Left colon (tissue), 2 donors: ENCODE data around the gene PIM3. TPM values are rescaled to one million over a fixed set of nuclear protein-coding genes. Genes with fewer than 3 reads are reported as not detected.

Experiments used
- ATAC-seq: fragments of 200-7000 bp; cut with Tn5 transposase; one replicate; pipeline ENCODE4 v1.9.1; 2020; ENCODE audit warnings: mild to moderate bottlenecking, moderate library complexity
- DNase-seq, 2 donors: peaks; one replicate each; pipeline ENCODE4 v3.0.0-alpha.2; 2020
- intact Hi-C, 2 donors: fragments of 100-400 bp; cut with DNase I in 1 of 2; cut with micrococcal nuclease in 1 of 2; formaldehyde crosslinking; loops; one replicate each; pipeline versions ENCODE4 v1.11.2 to v1.14.0; 2022; cut with DNase I, micrococcal nuclease
- total RNA-seq, 2 donors: library from RNA; stranded (reverse); fragmentation: NEBNext Ultra II Directional; extraction: Animal tissue kit (Norgen Biotek cat#: 25700); gene quantifications; one replicate each; pipeline ENCODE4 v1.2.1, GENCODE V29; 2021
- donor health status: DM: no; HTN: no; CAD: no.
- donor health status: DM: yes; HTN: yes; CAD: no.

PIM3 gene
- total RNA-seq, 2 donors from 2014 or later, result 45.6 to 201 TPM

- DNase-seq (peak in 1 of 2 donors; percentile 46), ATAC-seq (no peak)
- intact Hi-C loops, result no loop called here
Measured at GRCh38 chr22:49961601-49962011, 1.0 kb downstream of the PIM3 start.

GRCh38 chr22:49962012-49962750 lies 1.6 kb downstream of the PIM3 start:
- intact Hi-C loops, result no loop called here
- DNase-seq (peak; percentile 86 to 91), ATAC-seq (peak; percentile 25)

DNA sequence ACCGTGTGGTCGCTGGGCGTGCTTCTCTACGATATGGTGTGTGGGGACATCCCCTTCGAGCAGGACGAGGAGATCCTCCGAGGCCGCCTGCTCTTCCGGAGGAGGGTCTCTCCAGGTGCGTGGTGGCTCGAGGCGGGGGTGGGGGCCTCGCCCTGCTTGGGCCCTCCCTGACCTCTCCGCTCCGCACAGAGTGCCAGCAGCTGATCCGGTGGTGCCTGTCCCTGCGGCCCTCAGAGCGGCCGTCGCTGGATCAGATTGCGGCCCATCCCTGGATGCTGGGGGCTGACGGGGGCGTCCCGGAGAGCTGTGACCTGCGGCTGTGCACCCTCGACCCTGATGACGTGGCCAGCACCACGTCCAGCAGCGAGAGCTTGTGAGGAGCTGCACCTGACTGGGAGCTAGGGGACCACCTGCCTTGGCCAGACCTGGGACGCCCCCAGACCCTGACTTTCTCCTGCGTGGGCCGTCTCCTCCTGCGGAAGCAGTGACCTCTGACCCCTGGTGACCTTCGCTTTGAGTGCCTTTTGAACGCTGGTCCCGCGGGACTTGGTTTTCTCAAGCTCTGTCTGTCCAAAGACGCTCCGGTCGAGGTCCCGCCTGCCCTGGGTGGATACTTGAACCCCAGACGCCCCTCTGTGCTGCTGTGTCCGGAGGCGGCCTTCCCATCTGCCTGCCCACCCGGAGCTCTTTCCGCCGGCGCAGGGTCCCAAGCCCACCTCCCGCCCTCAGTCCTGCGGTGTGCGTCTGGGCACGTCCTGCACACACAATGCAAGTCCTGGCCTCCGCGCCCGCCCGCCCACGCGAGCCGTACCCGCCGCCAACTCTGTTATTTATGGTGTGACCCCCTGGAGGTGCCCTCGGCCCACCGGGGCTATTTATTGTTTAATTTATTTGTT lies 2.4 kb downstream of the PIM3 start:
- peak; percentile 51 to 52 for DNase-seq
- ATAC-seq, result no peak
- intact Hi-C loops, result no loop called here

GRCh38 chr22:49963647-49964026 lies 3.1 kb downstream of the PIM3 start:
- intact Hi-C loops, result no loop called here
- peak; percentile 54 to 56 for DNase-seq
- no peak for ATAC-seq

DNA sequence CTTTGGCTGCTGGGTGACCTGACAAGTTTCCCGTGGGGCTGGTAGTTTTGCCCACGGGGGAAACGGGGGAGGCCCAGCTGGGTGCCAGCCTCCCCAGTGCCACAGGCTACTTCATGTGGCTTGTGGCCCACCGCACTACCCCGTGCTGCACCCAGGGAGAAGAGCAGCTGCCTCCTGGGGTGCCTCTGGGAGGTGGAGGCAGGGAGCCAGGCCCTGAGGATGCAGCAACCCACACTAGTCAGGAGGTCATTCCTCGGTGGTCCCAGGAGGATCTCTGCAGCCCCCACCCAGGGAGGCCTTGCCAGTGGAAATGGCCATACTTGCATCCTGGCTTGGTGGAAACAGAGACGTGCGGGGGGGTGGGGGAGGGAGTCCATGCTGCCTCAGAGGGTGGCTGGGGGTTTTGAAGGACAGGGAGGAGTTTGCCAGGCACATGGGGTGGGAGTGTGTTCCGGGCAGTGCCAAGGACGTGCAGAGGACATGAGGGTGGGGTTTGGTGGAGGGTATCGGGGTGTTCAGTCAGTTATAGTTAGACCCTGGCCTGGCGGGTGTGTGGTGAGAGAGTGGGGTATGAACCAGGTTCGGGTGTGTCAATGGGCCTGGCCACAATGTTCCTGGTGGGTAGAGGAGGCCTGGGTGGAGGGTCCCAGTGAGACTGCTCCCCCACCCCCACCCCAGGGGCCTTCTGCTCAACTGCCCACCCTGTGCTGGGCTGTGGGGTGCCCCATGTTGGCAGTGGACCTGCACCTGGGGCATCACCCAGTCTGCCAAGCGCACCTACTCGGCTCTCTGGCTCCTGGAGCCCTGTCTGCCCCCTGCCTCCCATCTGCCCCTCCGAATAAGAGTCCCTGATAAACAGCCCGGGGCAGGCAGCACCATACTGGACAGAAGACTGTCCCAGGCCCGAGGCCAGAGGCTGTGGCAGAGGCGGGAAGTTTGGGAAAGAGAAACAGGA lies 3.8 kb downstream of the PIM3 start:
- intact Hi-C loops, result no loop called here
- DNase-seq (peak; percentile 24 to 33), ATAC-seq (no peak)

DNA sequence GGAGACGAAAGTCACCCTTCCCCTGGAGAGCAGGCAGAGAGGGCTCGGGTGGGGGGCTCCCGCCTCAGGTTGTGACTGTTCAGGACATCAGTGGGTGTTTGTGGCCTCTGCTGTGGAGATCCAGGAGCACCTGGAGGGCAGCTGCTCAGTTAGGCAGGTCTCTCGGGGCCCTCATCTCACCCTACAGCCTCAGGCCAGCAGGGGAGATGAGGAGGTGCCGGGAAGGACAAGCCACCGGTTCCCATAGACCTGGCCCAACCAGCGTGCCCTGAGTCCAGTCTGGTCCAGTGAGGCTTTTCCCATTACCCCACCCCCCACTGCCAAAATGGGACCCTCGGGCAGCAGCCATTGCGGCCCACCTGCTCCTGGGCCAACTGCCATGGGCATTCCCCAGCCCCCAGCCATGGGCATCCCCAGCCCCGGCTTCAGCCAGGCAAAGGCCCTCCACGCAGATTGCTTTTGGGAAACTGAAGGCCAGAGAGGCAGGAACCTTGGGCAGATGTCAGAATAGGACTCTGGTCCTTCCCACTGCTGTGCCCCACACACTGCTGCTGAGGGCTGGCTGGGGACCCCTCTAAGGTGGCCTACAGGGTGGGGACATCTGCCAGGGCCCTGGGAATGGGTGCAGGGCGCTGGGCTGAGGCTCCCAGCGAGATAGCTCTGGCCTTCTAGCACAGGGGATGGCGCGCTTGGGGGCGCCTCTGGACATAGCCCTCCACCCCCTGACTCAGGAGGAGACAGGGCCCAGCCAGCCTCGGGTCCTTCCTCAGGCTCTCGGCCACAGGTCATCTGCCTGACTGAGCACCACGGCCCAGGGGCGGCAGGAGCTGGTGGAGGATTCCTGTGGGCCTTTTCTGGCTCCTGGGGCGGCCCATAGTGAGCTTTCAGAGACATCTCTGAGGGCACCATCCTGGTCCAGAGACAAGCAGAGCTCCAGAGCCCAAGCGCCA lies 4.8 kb downstream of the PIM3 start:
- ATAC-seq, result no peak
- DNase-seq, result peak; percentile 23 to 28
- intact Hi-C loops, result no loop called here

GRCh38 chr22:49966041-49966773 lies 5.6 kb downstream of the PIM3 start:
- DNase-seq (peak; percentile 17 to 30), ATAC-seq (no peak)
- intact Hi-C loops, result no loop called here

GRCh38 chr22:49966774-49967705 lies 6.5 kb downstream of the PIM3 start:
- ATAC-seq (no peak), DNase-seq (peak; percentile 44 to 47)
- intact Hi-C loops, result no loop called here

DNA sequence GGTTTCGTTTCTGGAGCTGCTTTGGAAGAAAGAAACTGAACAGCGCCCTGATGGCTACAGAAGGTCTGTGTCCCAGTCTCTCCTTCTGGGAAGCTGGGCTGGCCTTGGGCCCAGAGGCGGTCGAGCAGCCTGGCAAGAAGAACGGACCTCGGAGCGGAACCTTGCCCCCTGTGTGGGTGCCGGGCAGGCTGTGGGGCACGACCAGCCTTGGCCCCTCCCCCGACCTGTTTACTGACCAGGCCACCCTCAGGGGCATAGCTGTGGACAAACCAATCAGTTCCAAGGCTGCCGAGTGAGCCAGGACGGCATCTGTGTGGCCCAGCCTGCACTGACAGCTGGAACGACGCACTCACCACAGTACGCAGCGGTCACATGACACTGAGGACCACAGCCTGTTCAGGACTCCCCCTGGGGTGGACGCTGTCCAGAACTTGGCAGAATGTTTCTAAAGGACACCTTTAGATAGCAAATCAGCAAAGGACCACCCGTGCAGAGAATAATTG lies 7.2 kb downstream of the PIM3 start:
- intact Hi-C loops, result no loop called here
- peak; percentile 40 to 49 for DNase-seq
- no peak for ATAC-seq

DNA sequence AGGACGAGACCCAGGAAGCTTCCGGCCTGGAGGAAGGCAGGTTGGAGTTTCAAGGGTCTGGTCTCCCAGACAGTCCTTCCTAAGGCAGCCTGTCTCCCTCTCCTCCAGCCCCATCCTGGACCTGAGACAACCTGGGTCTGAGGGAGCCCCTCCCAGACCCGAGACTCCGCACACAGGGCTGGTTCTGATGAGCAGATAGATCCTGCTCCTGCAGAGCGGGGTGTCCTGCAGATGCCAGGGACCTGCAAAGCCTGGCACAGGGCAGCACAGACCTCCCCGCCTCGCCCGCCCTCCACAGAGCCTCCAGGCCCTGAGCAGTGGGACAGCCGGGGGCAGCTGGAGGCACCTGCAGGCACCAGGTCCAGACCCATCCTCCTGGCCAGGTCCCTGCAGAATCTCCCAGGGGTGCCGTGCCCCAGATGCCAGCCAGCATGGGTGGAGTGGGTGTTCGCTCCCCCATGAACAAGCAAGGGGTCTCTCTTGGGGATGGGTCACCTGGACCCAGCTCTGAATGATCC lies 7.8 kb downstream of the PIM3 start:
- intact Hi-C loops, result no loop called here
- ATAC-seq (no peak), DNase-seq (peak in 1 of 2 donors; percentile 29)

DNA sequence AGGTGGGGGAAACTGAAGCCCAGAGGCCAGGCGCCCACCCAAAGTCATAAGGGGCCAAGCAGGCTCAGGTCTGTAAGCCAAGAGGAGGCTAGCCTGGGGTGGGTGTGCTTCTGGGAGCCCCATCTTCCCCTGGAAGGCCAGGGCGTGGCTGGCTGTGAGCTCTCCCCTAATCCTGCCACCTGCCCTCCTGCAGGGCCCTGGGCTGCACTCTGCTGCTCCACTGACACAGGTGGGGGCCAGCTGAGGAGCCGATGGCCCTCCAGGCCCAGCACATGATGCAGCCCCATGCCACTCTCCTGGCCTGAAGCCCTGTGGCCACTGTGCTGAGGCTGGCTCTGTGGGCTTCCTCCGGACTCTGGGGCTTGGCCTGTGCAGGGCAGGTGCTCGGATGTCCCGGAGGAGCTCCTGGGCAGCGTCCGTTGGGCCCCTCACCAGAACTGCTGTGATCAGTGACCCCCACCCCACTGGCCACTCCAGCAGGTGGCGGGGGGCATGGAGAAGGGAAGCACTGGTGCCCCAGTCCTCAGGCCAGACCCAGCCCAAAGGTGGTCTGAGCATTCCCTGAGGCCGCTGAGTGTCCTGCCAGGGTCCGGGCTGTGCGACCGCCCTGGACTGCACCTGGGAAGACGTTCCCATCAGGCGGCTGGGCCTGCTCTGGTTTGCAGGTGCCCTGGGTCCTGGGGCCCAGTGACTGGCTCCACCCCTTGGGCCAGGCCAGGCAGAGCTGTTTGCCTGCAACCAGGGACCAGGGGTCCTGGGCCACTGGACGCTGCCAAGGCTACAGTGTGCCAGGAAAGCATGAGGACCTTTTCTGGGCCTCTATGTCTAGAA lies 8.5 kb downstream of the PIM3 start:
- ATAC-seq, result no peak
- intact Hi-C loops, result no loop called here
- peak; percentile 19 to 28 for DNase-seq

DNA sequence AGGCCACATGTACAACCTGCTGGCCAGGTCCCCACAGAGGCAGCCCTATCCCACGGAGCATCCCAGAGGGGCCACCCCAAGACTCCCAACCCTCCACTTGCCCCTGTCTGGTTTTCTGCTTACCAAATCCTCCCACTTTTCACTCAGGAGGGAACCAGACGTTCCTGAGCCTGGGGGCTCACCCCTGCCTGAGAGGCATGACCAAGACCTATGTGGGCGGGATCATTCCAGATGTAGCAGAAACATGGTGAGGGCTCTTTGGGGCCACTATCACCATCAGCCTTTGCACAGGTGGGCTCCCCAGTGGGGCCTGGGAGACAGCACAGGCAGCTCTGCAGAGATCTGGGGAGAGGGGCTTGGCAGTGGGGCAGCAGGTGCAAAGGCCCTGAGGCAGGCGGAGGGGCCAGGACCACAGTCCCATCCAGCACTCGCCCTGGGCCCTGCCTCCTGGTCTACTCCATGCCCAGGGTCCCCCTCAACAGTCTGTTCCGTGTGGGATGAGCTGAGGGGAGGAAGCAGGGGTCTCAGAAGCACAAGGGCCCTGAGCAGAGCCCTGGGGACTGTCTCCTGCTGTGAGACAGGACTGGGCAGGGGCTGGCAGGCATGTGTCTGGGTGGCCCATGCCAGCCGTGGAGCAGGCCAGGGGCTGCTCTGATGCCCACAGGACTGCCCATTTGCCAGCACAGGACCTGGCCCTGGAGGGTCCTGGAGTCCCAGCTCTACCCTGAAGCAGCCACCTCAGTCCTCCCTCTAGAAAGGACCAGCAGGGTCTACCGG lies 9.4 kb downstream of the PIM3 start:
- ATAC-seq (no peak), DNase-seq (peak; percentile 23 to 41)
- intact Hi-C loops, result no loop called here

DNA sequence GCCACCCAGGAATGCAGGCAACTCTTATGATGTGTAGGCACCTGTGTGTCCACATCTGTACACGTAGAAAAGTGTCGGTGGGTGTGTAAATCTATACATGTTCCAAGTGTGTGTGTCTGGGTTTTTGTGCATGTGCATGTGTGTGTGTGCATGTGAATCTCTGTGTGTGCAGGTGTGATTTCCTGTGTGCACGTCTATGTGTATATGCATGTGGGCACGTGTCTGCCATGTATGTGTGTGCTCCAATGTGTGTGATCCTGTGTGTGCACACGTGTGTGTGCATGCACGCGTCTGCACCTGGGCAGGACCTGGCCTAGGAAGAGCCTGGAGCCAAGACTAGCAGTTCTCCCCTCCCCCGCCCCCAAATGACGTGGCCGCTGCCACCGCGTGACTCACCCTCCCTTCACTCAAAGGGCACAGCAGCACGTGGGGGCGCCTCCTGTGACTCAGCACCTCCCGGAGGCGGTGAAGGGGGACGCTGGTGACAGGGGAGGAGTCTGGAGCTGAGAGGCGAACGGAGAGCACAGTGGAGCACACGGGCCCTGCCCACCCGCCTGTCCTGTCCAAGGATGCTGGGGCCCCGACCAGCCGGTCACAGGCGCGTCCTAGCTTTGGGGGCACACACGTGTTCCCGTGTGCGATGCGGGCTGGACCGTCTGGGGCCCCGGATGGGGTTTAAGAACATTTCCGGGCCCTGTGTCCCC lies 10.1 kb downstream of the PIM3 start:
- ATAC-seq (peak; percentile 81), DNase-seq (peak; percentile 95 to 99)
- intact Hi-C loops, result no loop called here
